Gastrocnemius medialis (tissue), 4 donors: ENCODE results near the gene ZNF135. TPM values are rescaled to one million over a fixed set of nuclear protein-coding genes. Genes with fewer than 3 reads are reported as not detected.
A peak's percentile ranks its signal among the peaks of the same experiment; 100 is the strongest.

ENCODE experiments used
- ATAC-seq, 2 donors: fragments of 150-250 bp; one replicate each; pipeline ENCODE4 v1.9.1; 2016
- DNase-seq, 2 donors: peaks; one replicate each; pipeline ENCODE4 v3.0.0-alpha.2; 2019
- H3K27ac ChIP-seq, 4 donors: fragments of 200-600 bp; sonication (generic); 1 replicate in 1 of 4; 2 replicates in 3 of 4; pipeline ENCODE4 v1.5.1; 2016 to 2018; ENCODE audit warnings: mild to moderate bottlenecking in 2 of 4, moderate library complexity in 1 of 4
- H3K27me3 ChIP-seq, 3 donors: fragments of 200-600 bp; sonication (generic) in 2 of 3; 1 replicate in 1 of 3; 2 replicates in 2 of 3; pipeline versions ENCODE4 v1.5.1 to v1.6.0; 2016 to 2019; ENCODE audit warnings: mild to moderate bottlenecking in 1 of 3, moderate library complexity in 1 of 3
- H3K36me3 ChIP-seq, 2 donors: fragments of 200-600 bp; sonication (generic) in 1 of 2; one replicate each; pipeline ENCODE4 v1.5.1; 2017 to 2018
- H3K4me1 ChIP-seq, 2 donors: fragments of 200-600 bp; sonication (generic) in 1 of 2; one replicate each; pipeline ENCODE4 v1.5.1; 2016 to 2017; ENCODE audit warnings: mild to moderate bottlenecking in 2 of 2
- H3K4me3 ChIP-seq, 4 donors: fragments of 200-600 bp; sonication (generic) in 3 of 4; 1 replicate in 1 of 4; 2 replicates in 3 of 4; pipeline ENCODE4 v1.5.1; 2016 to 2019; ENCODE audit warnings: mild to moderate bottlenecking in 2 of 4
- H3K9me3 ChIP-seq, 3 donors: fragments of 200-600 bp; sonication (generic) in 2 of 3; 1 replicate in 1 of 3; 2 replicates in 2 of 3; pipeline ENCODE4 v1.5.1; 2016 to 2019
- CTCF ChIP-seq, 5 experiments: fragments of 450-650 bp in 3 of 5; fragments of 200-600 bp in 2 of 5; sonication (generic) in 2 of 5; IDR thresholded peaks in 4 of 5; conservative IDR thresholded peaks in 1 of 5; 1 replicate in 4 of 5; 2 replicates in 1 of 5; pipeline ENCODE4 v1.5.1; 2016 to 2019; ENCODE audit warnings: antibody characterized with exemption in 5 of 5, mild to moderate bottlenecking in 3 of 5, moderate library complexity in 3 of 5
- POLR2A ChIP-seq, 2 donors: fragments of 450-650 bp; IDR thresholded peaks; one replicate each; pipeline ENCODE4 v1.6.1; 2017; ENCODE audit warnings: antibody characterized with exemption in 2 of 2, mild to moderate bottlenecking in 2 of 2, moderate library complexity in 2 of 2
- in situ Hi-C, 4 donors: fragments of 200-750 bp; cut with MboI; loops; one replicate each; pipeline versions ENCODE4 v1.15.0 to v1.8.0; 2017; ENCODE audit warnings: low sequenced_read_pairs in 4 of 4
- intact Hi-C: fragments of 100-400 bp; cut with DNase I; formaldehyde crosslinking; loops from one replicate; pipeline ENCODE4 v1.15.1; 2023; ENCODE audit warnings: low total_unique reads
- total RNA-seq, 4 donors: library from RNA; depleted of rRNA; stranded (reverse); fragments of >200 nt; gene quantifications; one replicate each; pipeline versions ENCODE4 v1.1.0 to v1.2.3, GENCODE V29; 2016

Gene ZNF135
- total RNA-seq, 4 donors from 2014 or later, result 0.36 to 0.73 (median 0.53) TPM

GRCh38 chr19:58093071-58093470 is 34.0 kb downstream of the ZNF135 start:
- intact Hi-C loops (no loop called here), in situ Hi-C loops (no loop called here)
- Histone ChIP-seq H3K4me1 (peaks cover 5% of the 10 kb centered on the region in 2 donors), H3K27ac (no peak overlapping the region), H3K9me3 (peaks cover 0 to 3% (median 0%) of the 10 kb centered on the region in 3 donors), H3K4me3 (no peak overlapping the region), H3K36me3 (no peaks in the 10 kb centered on the region), H3K27me3 (no peaks in the 10 kb centered on the region)
- no peak for DNase-seq
- no peak for TF ChIP-seq CTCF (IDR thresholded peaks at IDR 0.05 in 4 of 5, conservative IDR thresholded peaks at IDR 0.05 in 1 of 5)
- TF ChIP-seq POLR2A (IDR thresholded peaks at IDR 0.05), result no peak
- ATAC-seq, result no peak

GRCh38 chr19:58095328-58095727 is 36.2 kb downstream of the ZNF135 start:
- intact Hi-C loops (loop anchor here (5.0 kb wide), 1 partner anchor 1703 kb away; the partner anchor contains the start of gene ZNF582), in situ Hi-C loops (no loop called here)
- TF ChIP-seq CTCF (IDR thresholded peaks at IDR 0.05 in 4 of 5, conservative IDR thresholded peaks at IDR 0.05 in 1 of 5) (no peak), POLR2A (IDR thresholded peaks at IDR 0.05) (no peak)
- H3K9me3 ChIP-seq, result peaks cover 0 to 6% (median 0%) of the 10 kb centered on the region in 3 donors
- no peak overlapping the region for H3K4me3 ChIP-seq
- no peak for ATAC-seq
- no peak for DNase-seq
- no peaks in the 10 kb centered on the region for H3K27me3 ChIP-seq
- no peaks in the 10 kb centered on the region for H3K36me3 ChIP-seq
- H3K4me1 ChIP-seq, result peaks cover 5 to 9% of the 10 kb centered on the region in 2 donors
- H3K27ac ChIP-seq, result no peak overlapping the region

GRCh38 chr19:58096884-58097283 is 37.8 kb downstream of the ZNF135 start:
- peak overlapping the region in 3 of 4 donors; percentile 85 to 98 (median 97) for H3K4me3 ChIP-seq
- no peak for DNase-seq
- no peak for TF ChIP-seq CTCF (IDR thresholded peaks at IDR 0.05 in 4 of 5, conservative IDR thresholded peaks at IDR 0.05 in 1 of 5)
- no peak for TF ChIP-seq POLR2A (IDR thresholded peaks at IDR 0.05)
- H3K36me3 ChIP-seq, result no peaks in the 10 kb centered on the region
- H3K4me1 ChIP-seq, result peaks cover 5 to 9% of the 10 kb centered on the region in 2 donors
- ATAC-seq, result no peak
- peaks cover 0 to 6% (median 0%) of the 10 kb centered on the region in 3 donors for H3K9me3 ChIP-seq
- in situ Hi-C loops, result no loop called here
- H3K27ac ChIP-seq, result no peak overlapping the region
- intact Hi-C loops, result loop anchor here (5.0 kb wide), 1 partner anchor 1705 kb away; the partner anchor contains the start of gene ZNF582
- no peaks in the 10 kb centered on the region for H3K27me3 ChIP-seq

- Histone ChIP-seq H3K36me3 (no peaks in the 10 kb centered on the region), H3K9me3 (peaks cover 0 to 6% (median 0%) of the 10 kb centered on the region in 3 donors), H3K4me3 (peak overlapping the region; percentile 85 to 99 (median 98)), H3K4me1 (peaks cover 5 to 9% of the 10 kb centered on the region in 2 donors), H3K27ac (peak overlapping the region in 1 of 4 donors; percentile 83), H3K27me3 (no peaks in the 10 kb centered on the region)
- DNase-seq (no peak), ATAC-seq (no peak)
- intact Hi-C loops, result loop anchor here (5.0 kb wide), 1 partner anchor 1705 kb away; the partner anchor contains the start of gene ZNF582
- TF ChIP-seq CTCF (IDR thresholded peaks at IDR 0.05 in 4 of 5, conservative IDR thresholded peaks at IDR 0.05 in 1 of 5) (no peak), POLR2A (IDR thresholded peaks at IDR 0.05) (no peak)
- in situ Hi-C loops, result no loop called here
Observed at GRCh38 chr19:58097349-58097748, 38.3 kb downstream of the ZNF135 start.
